ENCODE data around the gene MGA. TPM values are rescaled to one million over a fixed set of nuclear protein-coding genes. Genes with fewer than 3 reads are reported as not detected.

The MGA gene
- 10 to 100 TPM; 37.8 to 70.2 (median 65.9) TPM for total RNA-seq

DNA sequence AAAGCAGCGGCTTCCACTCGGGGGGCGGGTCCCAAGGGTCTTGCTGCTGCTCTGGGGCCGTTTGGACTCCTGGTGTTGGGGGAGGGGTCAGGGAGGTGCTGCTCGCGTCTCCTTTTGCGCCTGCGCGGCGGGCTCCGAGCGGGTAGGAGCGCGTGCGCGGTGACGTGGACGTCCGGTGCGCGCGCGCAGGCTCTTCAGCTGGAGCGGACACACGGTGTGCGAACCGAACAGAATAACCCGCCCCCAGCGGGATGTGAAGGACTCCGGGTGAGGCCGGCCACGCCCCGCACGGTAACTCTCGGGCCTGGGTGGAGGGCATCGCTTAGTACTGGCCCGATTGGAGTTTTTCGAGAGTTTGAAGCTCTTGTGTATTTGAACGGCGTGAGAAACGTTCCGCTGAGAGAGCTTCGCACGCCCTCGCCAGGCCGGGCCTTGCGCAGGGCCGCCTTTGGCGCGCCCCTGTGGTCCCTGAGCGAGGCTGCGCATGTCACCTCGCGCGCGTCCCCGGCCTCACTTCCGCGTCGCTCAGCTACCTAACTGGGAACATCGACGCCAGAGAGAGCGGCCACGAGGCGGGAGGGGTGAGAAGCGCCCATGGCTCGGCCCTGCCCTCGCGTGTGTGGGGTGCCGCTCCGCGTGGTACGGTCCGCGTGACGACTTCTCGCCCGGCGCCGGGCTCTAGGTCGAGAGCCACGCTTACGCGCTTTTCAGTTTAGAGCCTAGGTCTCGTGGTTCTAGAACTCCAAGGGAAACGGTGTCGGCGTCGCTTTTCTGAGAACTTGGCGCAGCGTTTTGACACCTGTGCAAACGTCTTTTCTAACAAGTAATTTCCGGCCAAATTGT, at the start of gene MGA:
TSS of gene MGA (plus strand) at position 171 of the 843 bp plus-strand sequence.
- no peaks in the 10 kb centered on the region for H3K27me3 ChIP-seq
- intact Hi-C loops (cut with DNase I; ENCODE audit: low total_unique reads) = no loop called here
- H3K36me3 ChIP-seq = no peaks in the 10 kb centered on the region
- H3K4me1 ChIP-seq = no peaks in the 10 kb centered on the region
- DNase-seq (ENCODE audit: low spot score in 2 of 2) = peak; percentile 70 to 83
- H3K27ac ChIP-seq = peak within 1 kb of the TSS; percentile 87 to 92
- no peaks in the 10 kb centered on the region for H3K9me3 ChIP-seq
- TF ChIP-seq, protein P1, sequence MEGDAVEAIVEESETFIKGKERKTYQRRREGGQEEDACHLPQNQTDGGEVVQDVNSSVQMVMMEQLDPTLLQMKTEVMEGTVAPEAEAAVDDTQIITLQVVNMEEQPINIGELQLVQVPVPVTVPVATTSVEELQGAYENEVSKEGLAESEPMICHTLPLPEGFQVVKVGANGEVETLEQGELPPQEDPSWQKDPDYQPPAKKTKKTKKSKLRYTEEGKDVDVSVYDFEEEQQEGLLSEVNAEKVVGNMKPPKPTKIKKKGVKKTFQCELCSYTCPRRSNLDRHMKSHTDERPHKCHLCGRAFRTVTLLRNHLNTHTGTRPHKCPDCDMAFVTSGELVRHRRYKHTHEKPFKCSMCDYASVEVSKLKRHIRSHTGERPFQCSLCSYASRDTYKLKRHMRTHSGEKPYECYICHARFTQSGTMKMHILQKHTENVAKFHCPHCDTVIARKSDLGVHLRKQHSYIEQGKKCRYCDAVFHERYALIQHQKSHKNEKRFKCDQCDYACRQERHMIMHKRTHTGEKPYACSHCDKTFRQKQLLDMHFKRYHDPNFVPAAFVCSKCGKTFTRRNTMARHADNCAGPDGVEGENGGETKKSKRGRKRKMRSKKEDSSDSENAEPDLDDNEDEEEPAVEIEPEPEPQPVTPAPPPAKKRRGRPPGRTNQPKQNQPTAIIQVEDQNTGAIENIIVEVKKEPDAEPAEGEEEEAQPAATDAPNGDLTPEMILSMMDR (IDR thresholded peaks at IDR 0.05) = no peak
- no peak for TF ChIP-seq POLR2A (IDR thresholded peaks at IDR 0.05)
- peak; percentile 58 to 87 (median 78) for TF ChIP-seq POLR2AphosphoS5 (IDR thresholded peaks at IDR 0.05)
- peak within 1 kb of the TSS; percentile 44 to 77 (median 63) for H3K4me3 ChIP-seq

DNA sequence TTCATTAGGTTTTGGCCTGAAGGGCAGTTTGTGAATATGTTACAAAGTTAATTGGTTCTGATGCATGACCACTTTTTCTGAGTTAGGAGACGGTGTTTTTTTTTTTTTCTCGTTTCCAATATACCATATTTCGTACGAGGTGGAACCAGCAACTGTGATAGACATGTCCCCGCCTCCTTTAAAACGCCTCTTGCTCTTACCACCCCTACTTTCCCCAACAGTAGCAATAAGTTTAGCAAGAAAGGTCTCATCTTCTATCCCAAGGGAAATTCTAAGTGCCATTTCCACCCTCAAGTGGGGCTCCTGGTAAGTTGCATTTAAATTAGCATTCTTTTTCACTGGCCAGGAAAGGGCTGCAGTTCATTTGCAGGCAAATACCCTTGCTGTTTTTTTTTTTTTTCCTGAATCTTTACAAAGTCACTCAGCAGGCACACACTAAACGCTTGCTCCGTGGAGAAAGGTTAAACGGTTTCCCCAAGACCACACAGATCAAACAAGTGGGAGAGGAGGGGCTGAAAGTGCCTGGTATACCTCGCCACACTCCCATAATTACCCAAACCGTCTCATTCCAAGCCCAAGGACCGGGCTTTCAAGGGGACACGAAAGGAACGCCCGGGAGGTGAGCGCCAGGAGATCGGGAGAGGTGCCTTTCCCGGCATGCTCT, 39.5 kb upstream of the MGA start:
- DNase-seq (ENCODE audit: low spot score in 2 of 2) = no peak
- peak overlapping the region; percentile 45 to 86 (median 68) for H3K4me3 ChIP-seq
- no peaks in the 10 kb centered on the region for H3K27me3 ChIP-seq
- TF ChIP-seq POLR2AphosphoS5 (IDR thresholded peaks at IDR 0.05) = no peak
- TF ChIP-seq, protein P1 (IDR thresholded peaks at IDR 0.05) = no peak
- no peak for TF ChIP-seq POLR2A (IDR thresholded peaks at IDR 0.05)
- no peaks in the 10 kb centered on the region for H3K36me3 ChIP-seq
- peaks cover 0 to 5% of the 10 kb centered on the region in 2 donors for H3K9me3 ChIP-seq
- peak overlapping the region; percentile 96 to 97 for H3K27ac ChIP-seq
- intact Hi-C loops (cut with DNase I; ENCODE audit: low total_unique reads) = no loop called here
- no peaks in the 10 kb centered on the region for H3K4me1 ChIP-seq

DNA sequence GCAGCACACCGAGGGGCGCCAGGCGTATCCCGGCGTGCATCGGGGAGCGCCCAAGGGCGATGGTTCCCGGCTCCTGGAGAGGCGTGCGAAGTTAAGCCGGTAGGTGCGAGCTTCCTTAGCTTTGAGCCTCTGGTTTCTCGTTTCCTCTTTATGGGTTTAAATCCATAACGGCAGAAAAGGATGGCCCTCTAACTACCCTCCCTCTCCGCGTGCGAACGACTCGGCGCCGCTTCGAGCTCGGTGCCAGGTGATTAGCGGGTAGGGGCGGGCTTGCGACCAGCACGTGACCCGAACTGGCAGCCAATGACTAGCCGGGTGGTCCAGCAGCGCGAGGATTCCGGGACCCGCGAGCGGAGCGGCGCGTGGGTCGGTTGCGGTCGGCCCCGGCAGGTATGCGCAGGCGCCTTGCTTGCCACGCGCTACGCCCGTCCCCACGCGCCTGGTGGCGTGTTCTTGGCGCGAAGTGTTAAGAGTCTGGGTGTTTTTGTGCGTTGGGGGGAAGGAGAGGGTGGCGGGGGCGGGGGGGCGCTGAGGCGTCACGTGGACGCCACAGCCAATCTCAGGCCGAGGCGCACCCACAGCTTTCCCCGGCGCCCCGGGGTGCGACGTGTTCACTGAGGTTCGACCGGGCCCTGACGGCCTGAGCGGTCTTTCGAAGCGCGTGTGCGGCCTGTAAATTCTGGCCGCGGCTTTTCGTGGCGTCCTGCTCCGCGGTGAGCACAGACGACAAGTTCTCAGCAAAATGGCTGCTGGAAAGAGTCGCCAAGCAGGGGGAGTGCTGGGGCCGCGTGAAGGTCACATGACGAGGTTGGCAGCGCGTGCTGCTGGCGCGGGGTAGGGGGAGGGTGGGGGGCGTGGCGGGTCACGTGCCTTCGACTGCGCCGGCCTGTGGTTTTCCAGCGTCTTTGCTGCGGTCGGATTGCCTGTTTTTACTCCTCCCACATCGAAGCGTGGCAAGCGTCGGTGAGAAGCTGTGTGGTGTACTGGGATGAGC, 38.7 kb upstream of the MGA start:
- intact Hi-C loops (cut with DNase I; ENCODE audit: low total_unique reads) = no loop called here
- no peaks in the 10 kb centered on the region for H3K27me3 ChIP-seq
- H3K9me3 ChIP-seq = peaks cover 0 to 5% of the 10 kb centered on the region in 2 donors
- H3K4me3 ChIP-seq = peak overlapping the region; percentile 45 to 86 (median 68)
- peak; percentile 79 to 81 for DNase-seq (ENCODE audit: low spot score in 2 of 2)
- H3K36me3 ChIP-seq = no peaks in the 10 kb centered on the region
- peak overlapping the region; percentile 96 to 97 for H3K27ac ChIP-seq
- no peaks in the 10 kb centered on the region for H3K4me1 ChIP-seq
- TF ChIP-seq POLR2A (IDR thresholded peaks at IDR 0.05) (no peak), POLR2AphosphoS5 (IDR thresholded peaks at IDR 0.05) (peak; percentile 45 to 85 (median 78))
- TF ChIP-seq, protein P1 (IDR thresholded peaks at IDR 0.05) = peak in 1 of 3 donors; percentile 21

DNA sequence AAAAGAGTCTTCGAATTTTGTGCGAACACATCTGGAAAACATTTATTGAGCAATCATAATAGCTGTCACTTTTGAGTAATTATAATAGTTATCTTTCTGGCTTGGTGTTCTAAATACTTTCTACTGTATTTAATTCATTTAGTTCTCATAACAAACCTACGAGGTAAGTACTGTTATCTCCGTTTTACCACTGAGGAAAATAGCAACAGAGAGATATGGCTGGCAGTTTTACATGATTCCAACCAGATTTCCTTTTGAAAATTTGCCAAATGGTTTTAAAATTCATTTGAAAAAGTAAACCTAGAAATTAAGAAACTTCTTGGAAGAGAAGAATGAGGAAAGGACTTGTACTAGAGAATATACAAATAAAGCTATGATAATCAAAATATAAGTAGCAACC, 37.3 kb upstream of the MGA start:
- Histone ChIP-seq H3K9me3 (peaks cover 0 to 5% of the 10 kb centered on the region in 2 donors), H3K4me3 (no peak overlapping the region), H3K4me1 (no peaks in the 10 kb centered on the region), H3K27ac (no peak overlapping the region), H3K27me3 (no peaks in the 10 kb centered on the region), H3K36me3 (no peaks in the 10 kb centered on the region)
- no peak for DNase-seq (ENCODE audit: low spot score in 2 of 2)
- TF ChIP-seq POLR2AphosphoS5 (IDR thresholded peaks at IDR 0.05) = no peak
- TF ChIP-seq, protein P1 (IDR thresholded peaks at IDR 0.05) = no peak
- no peak for TF ChIP-seq POLR2A (IDR thresholded peaks at IDR 0.05)
- intact Hi-C loops (cut with DNase I; ENCODE audit: low total_unique reads) = no loop called here

Data from breast epithelium (tissue), 4 donors.